ENCODE data around the gene SERTAD1.

SERTAD1 gene

GRCh38 chr19:40388481-40388880 is 37.3 kb downstream of the SERTAD1 start:
- TF ChIP-seq USF1 (IDR thresholded peaks at IDR 0.05): no peak
- TF ChIP-seq RAD21 (IDR thresholded peaks at IDR 0.05; ENCODE audit: low read depth): no peak
- no peak for TF ChIP-seq ZBTB7A (IDR thresholded peaks at IDR 0.05; ENCODE audit: low read depth)
- no peak for TF ChIP-seq CREB1 (IDR thresholded peaks at IDR 0.05; ENCODE audit: low read depth)
- TF ChIP-seq, protein P1, sequence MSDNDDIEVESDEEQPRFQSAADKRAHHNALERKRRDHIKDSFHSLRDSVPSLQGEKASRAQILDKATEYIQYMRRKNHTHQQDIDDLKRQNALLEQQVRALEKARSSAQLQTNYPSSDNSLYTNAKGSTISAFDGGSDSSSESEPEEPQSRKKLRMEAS (IDR thresholded peaks at IDR 0.05): no peak
- no peak for TF ChIP-seq TAF1 (IDR thresholded peaks at IDR 0.05; ENCODE audit: low read depth)

DNA sequence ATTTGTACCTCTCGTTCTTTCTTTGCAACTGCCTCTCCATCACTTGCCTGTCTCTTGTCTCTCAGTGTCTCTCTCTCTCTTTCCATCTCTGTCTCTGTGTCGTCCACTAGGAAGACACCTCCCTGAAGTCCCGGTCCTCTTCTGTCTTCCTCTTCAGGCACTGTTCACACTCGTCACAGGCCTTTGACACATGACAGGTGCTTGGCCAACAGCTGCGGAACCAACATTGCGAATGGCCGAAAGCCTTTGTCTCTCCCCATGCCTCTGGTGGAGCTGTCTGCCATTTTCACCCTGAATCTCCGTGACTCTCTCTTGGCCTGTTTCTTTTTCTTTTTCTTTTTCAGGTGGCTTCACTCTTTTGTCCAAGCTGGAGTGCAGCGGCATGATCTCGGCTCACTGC is 38.6 kb downstream of the SERTAD1 start:
- TF ChIP-seq NFIC (IDR thresholded peaks at IDR 0.05) (no peak), EGR1 (IDR thresholded peaks at IDR 0.05) (no peak), TCF12 (IDR thresholded peaks at IDR 0.05; ENCODE audit: low read depth) (no peak)
- TF ChIP-seq, protein P2, sequence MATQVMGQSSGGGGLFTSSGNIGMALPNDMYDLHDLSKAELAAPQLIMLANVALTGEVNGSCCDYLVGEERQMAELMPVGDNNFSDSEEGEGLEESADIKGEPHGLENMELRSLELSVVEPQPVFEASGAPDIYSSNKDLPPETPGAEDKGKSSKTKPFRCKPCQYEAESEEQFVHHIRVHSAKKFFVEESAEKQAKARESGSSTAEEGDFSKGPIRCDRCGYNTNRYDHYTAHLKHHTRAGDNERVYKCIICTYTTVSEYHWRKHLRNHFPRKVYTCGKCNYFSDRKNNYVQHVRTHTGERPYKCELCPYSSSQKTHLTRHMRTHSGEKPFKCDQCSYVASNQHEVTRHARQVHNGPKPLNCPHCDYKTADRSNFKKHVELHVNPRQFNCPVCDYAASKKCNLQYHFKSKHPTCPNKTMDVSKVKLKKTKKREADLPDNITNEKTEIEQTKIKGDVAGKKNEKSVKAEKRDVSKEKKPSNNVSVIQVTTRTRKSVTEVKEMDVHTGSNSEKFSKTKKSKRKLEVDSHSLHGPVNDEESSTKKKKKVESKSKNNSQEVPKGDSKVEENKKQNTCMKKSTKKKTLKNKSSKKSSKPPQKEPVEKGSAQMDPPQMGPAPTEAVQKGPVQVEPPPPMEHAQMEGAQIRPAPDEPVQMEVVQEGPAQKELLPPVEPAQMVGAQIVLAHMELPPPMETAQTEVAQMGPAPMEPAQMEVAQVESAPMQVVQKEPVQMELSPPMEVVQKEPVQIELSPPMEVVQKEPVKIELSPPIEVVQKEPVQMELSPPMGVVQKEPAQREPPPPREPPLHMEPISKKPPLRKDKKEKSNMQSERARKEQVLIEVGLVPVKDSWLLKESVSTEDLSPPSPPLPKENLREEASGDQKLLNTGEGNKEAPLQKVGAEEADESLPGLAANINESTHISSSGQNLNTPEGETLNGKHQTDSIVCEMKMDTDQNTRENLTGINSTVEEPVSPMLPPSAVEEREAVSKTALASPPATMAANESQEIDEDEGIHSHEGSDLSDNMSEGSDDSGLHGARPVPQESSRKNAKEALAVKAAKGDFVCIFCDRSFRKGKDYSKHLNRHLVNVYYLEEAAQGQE (IDR thresholded peaks at IDR 0.05; ENCODE audit: low read depth): no peak

- TF ChIP-seq, protein P1 (IDR thresholded peaks at IDR 0.05): no peak
- TF ChIP-seq TEAD4 (IDR thresholded peaks at IDR 0.05) (no peak), EP300 (IDR thresholded peaks at IDR 0.05; ENCODE audit: borderline replicate concordance) (no peak), RAD21 (IDR thresholded peaks at IDR 0.05; ENCODE audit: low read depth) (no peak), USF1 (IDR thresholded peaks at IDR 0.05) (no peak), EGR1 (IDR thresholded peaks at IDR 0.05) (no peak), CREB1 (IDR thresholded peaks at IDR 0.05; ENCODE audit: low read depth) (no peak), YY1 (IDR thresholded peaks at IDR 0.05; ENCODE audit: low read depth) (no peak), ZBTB7A (IDR thresholded peaks at IDR 0.05; ENCODE audit: low read depth) (no peak), TAF1 (IDR thresholded peaks at IDR 0.05; ENCODE audit: low read depth) (no peak), TCF12 (IDR thresholded peaks at IDR 0.05; ENCODE audit: low read depth) (no peak), NFIC (IDR thresholded peaks at IDR 0.05) (no peak), CEBPB (IDR thresholded peaks at IDR 0.05) (no peak), FOXM1 (IDR thresholded peaks at IDR 0.05; ENCODE audit: borderline replicate concordance, low read depth) (no peak)
- TF ChIP-seq, protein P2 (IDR thresholded peaks at IDR 0.05; ENCODE audit: low read depth): no peak
These were observed 42.0 kb downstream of the SERTAD1 start for GRCh38 chr19:40383668-40384248.

GRCh38 chr19:40381321-40381720 is 44.5 kb downstream of the SERTAD1 start:
- no peak for TF ChIP-seq EGR1 (IDR thresholded peaks at IDR 0.05)
- no peak for TF ChIP-seq TCF12 (IDR thresholded peaks at IDR 0.05; ENCODE audit: low read depth)
- no peak for TF ChIP-seq FOXM1 (IDR thresholded peaks at IDR 0.05; ENCODE audit: borderline replicate concordance, low read depth)
- TF ChIP-seq RAD21 (IDR thresholded peaks at IDR 0.05; ENCODE audit: low read depth): no peak
- no peak for TF ChIP-seq ZBTB7A (IDR thresholded peaks at IDR 0.05; ENCODE audit: low read depth)
- no peak for TF ChIP-seq CEBPB (IDR thresholded peaks at IDR 0.05)
- TF ChIP-seq USF1 (IDR thresholded peaks at IDR 0.05): no peak
- no peak for TF ChIP-seq TAF1 (IDR thresholded peaks at IDR 0.05; ENCODE audit: low read depth)
- no peak for TF ChIP-seq EP300 (IDR thresholded peaks at IDR 0.05; ENCODE audit: borderline replicate concordance)
- no peak for TF ChIP-seq TEAD4 (IDR thresholded peaks at IDR 0.05)
- no peak for TF ChIP-seq NFIC (IDR thresholded peaks at IDR 0.05)
- TF ChIP-seq CREB1 (IDR thresholded peaks at IDR 0.05; ENCODE audit: low read depth): no peak
- TF ChIP-seq YY1 (IDR thresholded peaks at IDR 0.05; ENCODE audit: low read depth): no peak
- TF ChIP-seq, protein P2 (IDR thresholded peaks at IDR 0.05; ENCODE audit: low read depth): no peak

All from Ishikawa (cell line).